H1 (cell line): Measurements from ENCODE around the gene TRPV6. TPM values are rescaled to one million over a fixed set of nuclear protein-coding genes. Genes with fewer than 3 reads are reported as not detected.

Experiments used
- CTCF ChIA-PET: fragments of 300-600 bp; sonication (Branson Sonifier 250); formaldehyde crosslinking; loops from one replicate; lab custom pipeline; 2021; ENCODE audit not compliant: partially characterized antibody; lab: Charles Lee
- POLR2A ChIA-PET: fragments of 300-600 bp; sonication (Branson Sonifier 250); formaldehyde crosslinking; loops from one replicate; lab custom pipeline; 2021; ENCODE audit warnings: inconsistent platforms; ENCODE audit not compliant: partially characterized antibody; lab: Charles Lee
- DNase-seq, 2 experiments: peaks; one replicate each; pipeline versions ENCODE4 v3.0.0 to v3.0.0-alpha.2; 2010 to 2022; ENCODE audit warnings: low spot score in 2 of 2, low read depth in 1 of 2, mixed read lengths in 1 of 2
- FAIRE-seq: peaks from 2 replicates; lab custom pipeline; 2011; peaks lifted over from hg19 to GRCh38; lab: Jason Lieb, UNC
- H2AFZ ChIP-seq: 2 replicates; pipeline ENCODE4 v1.8.1; 2012; ENCODE audit warnings: low read length, inconsistent platforms
- H2AK5ac ChIP-seq: 2 replicates; pipeline ENCODE4 v1.6.1; 2013; ENCODE audit warnings: low read depth, low read length
- H2BK120ac ChIP-seq: replicated peaks from 2 replicates; pipeline ENCODE3; 2013; ENCODE audit warnings: low read depth, low read length, inconsistent platforms
- H2BK12ac ChIP-seq: 2 replicates; pipeline ENCODE4 v1.6.1; 2013; ENCODE audit warnings: low read depth, low read length
- H2BK15ac ChIP-seq: 2 replicates; pipeline ENCODE4 v1.6.1; 2013; ENCODE audit warnings: low read length
- H2BK20ac ChIP-seq: 2 replicates; pipeline ENCODE4 v1.6.1; 2013; ENCODE audit warnings: low read length
- H2BK5ac ChIP-seq: 2 replicates; pipeline ENCODE4 v1.6.1; 2013; ENCODE audit warnings: low read depth, low read length
- H3K14ac ChIP-seq: 2 replicates; pipeline ENCODE4 v1.6.1; 2013; ENCODE audit warnings: inconsistent platforms; ENCODE audit not compliant: insufficient read length
- H3K18ac ChIP-seq: 2 replicates; pipeline ENCODE4 v1.6.1; 2013; ENCODE audit warnings: low read length; ENCODE audit errors: extremely low read depth
- H3K23ac ChIP-seq: 2 replicates; pipeline ENCODE4 v1.6.1; 2013; ENCODE audit warnings: inconsistent platforms; ENCODE audit not compliant: insufficient read length
- H3K23me2 ChIP-seq: 2 replicates; pipeline ENCODE4 v1.6.1; 2013; ENCODE audit warnings: low read depth, low read length
- H3K27ac ChIP-seq: 2 replicates; pipeline ENCODE4 v1.6.1; 2011; ENCODE audit warnings: low read depth, low read length, inconsistent platforms
- H3K27me3 ChIP-seq, 4 experiments: replicated peaks in 1 of 4; 1 replicate in 1 of 4; 2 replicates in 3 of 4; pipeline versions ENCODE4 v1.6.1 to v1.8.1; 2011 to 2013; ENCODE audit warnings: low read length in 3 of 4, mild to moderate bottlenecking in 3 of 4, inconsistent platforms in 2 of 4, mixed read lengths in 2 of 4, moderate library complexity in 1 of 4; ENCODE audit not compliant: control insufficient read depth in 3 of 4, insufficient read depth in 3 of 4; ENCODE audit errors: extremely low read depth in 1 of 4
- H3K36me3 ChIP-seq, 4 experiments: 2 replicates each; pipeline versions ENCODE4 v1.6.1 to v1.8.1; 2011 to 2013; ENCODE audit warnings: mild to moderate bottlenecking in 4 of 4, low read length in 3 of 4, moderate library complexity in 2 of 4, control low read depth in 1 of 4, inconsistent platforms in 1 of 4; ENCODE audit not compliant: insufficient read depth in 4 of 4, control insufficient read depth in 2 of 4
- H3K4ac ChIP-seq: replicated peaks from 2 replicates; pipeline ENCODE3; 2013; ENCODE audit warnings: low read length, low read depth, mixed read lengths, inconsistent platforms; ENCODE audit not compliant: insufficient read length
- H3K4me1 ChIP-seq, 4 experiments: replicated peaks in 1 of 4; 1 replicate in 1 of 4; 2 replicates in 3 of 4; pipeline versions ENCODE4 v1.6.1 to v1.8.1; 2011 to 2013; ENCODE audit warnings: low read length in 3 of 4, inconsistent platforms in 2 of 4, mixed read lengths in 1 of 4; ENCODE audit not compliant: insufficient read depth in 4 of 4, control insufficient read depth in 3 of 4
- H3K4me2 ChIP-seq, 2 experiments: 2 replicates each; pipeline versions ENCODE4 v1.6.1 to v1.8.1; 2011 to 2013; ENCODE audit warnings: low read depth in 2 of 2, low read length in 2 of 2, control low read depth in 1 of 2, inconsistent platforms in 1 of 2, mild to moderate bottlenecking in 1 of 2; ENCODE audit not compliant: insufficient read depth in 1 of 2
- H3K4me3 ChIP-seq, 4 experiments: fragments of 200-600, 300-600 bp in 1 of 4; sonication (generic), shearing (Covaris generic), sonication (Bioruptor Twin) in 1 of 4; 2 replicates each; pipeline versions ENCODE4 v1.5.1 to v1.8.1; 2011 to 2016; ENCODE audit warnings: low read length in 4 of 4, low read depth in 3 of 4, control low read depth in 2 of 4, inconsistent platforms in 2 of 4, mild to moderate bottlenecking in 2 of 4, mixed read lengths in 1 of 4, moderate library complexity in 1 of 4; ENCODE audit not compliant: insufficient read depth in 2 of 4; ENCODE audit errors: extremely low read depth in 1 of 4
- H3K56ac ChIP-seq: replicated peaks from 2 replicates; pipeline ENCODE3; 2013; ENCODE audit warnings: low read depth, mild to moderate bottlenecking, mixed read lengths, low read length, inconsistent platforms; ENCODE audit not compliant: insufficient read length
- H3K79me1 ChIP-seq: 2 replicates; pipeline ENCODE4 v1.6.1; 2013; ENCODE audit warnings: low read depth, low read length, control low read depth
- H3K79me2 ChIP-seq, 2 experiments: 2 replicates each; pipeline versions ENCODE4 v1.6.1 to v1.8.1; 2012 to 2013; ENCODE audit warnings: low read length in 2 of 2, mild to moderate bottlenecking in 2 of 2, inconsistent platforms in 1 of 2; ENCODE audit not compliant: insufficient read depth in 2 of 2, control insufficient read depth in 1 of 2
- H3K9ac ChIP-seq, 4 experiments: replicated peaks in 1 of 4; 1 replicate in 1 of 4; 2 replicates in 3 of 4; pipeline versions ENCODE4 v1.6.1 to v1.8.1; 2011 to 2013; ENCODE audit warnings: low read depth in 3 of 4, low read length in 3 of 4, control low read depth in 2 of 4, mild to moderate bottlenecking in 2 of 4, moderate library complexity in 2 of 4, inconsistent platforms in 1 of 4; ENCODE audit errors: extremely low read depth in 1 of 4
- H3K9me3 ChIP-seq, 2 experiments: 2 replicates each; pipeline versions ENCODE4 v1.6.1 to v1.8.1; 2012 to 2013; ENCODE audit warnings: mild to moderate bottlenecking in 2 of 2, moderate library complexity in 2 of 2, control low read depth in 1 of 2, inconsistent platforms in 1 of 2, low read depth in 1 of 2, low read length in 1 of 2, mixed read lengths in 1 of 2; ENCODE audit not compliant: insufficient read depth in 2 of 2
- H4K20me1 ChIP-seq, 2 experiments: replicated peaks in 1 of 2; 2 replicates each; pipeline versions ENCODE3 to v1.8.1; 2011 to 2013; ENCODE audit warnings: inconsistent platforms in 2 of 2, low read length in 2 of 2, mild to moderate bottlenecking in 1 of 2; ENCODE audit not compliant: insufficient read depth in 2 of 2, control insufficient read depth in 1 of 2
- H4K5ac ChIP-seq: 2 replicates; pipeline ENCODE4 v1.6.1; 2013; ENCODE audit warnings: low read length, low read depth, mixed read lengths, inconsistent platforms; ENCODE audit not compliant: insufficient read length
- H4K8ac ChIP-seq: 2 replicates; pipeline ENCODE4 v1.8.0; 2013; ENCODE audit warnings: mild to moderate bottlenecking, moderate library complexity, low read length, inconsistent platforms; ENCODE audit not compliant: insufficient read depth; ENCODE audit errors: extremely low read depth
- H4K91ac ChIP-seq: replicated peaks from 2 replicates; pipeline ENCODE3; 2013; ENCODE audit warnings: low read length, mixed read lengths, inconsistent platforms; ENCODE audit not compliant: insufficient read length
- WGBS, 2 experiments: shearing (Covaris generic) in 1 of 2; methylation state at CpG; one replicate each; pipeline versions ENCODE4 v1.1.6 to v1.1.7; 2013 to 2015; ENCODE audit warnings: low lambda C conversion rate in 2 of 2, mixed read lengths in 2 of 2, inconsistent platforms in 1 of 2, low coverage in 1 of 2, missing lambda C conversion rate in 1 of 2; ENCODE audit not compliant: insufficient replicate concordance in 2 of 2, insufficient coverage in 1 of 2, insufficient read length in 1 of 2; ENCODE audit errors: extremely low coverage in 1 of 2, missing lambda C conversion rate in 1 of 2; 5-methylcytosine and 5-hydroxymethylcytosine counted together
- polyA plus RNA-seq, 7 experiments: library from polyadenylated mRNA; depleted of rRNA in 3 of 7; stranded (reverse) in 5 of 7; unstranded in 2 of 7; fragments of >200 nt in 5 of 7; fragments of 200-250 nt in 2 of 7; gene quantifications; 1 replicate in 5 of 7; 2 replicates in 1 of 7; 4 replicates in 1 of 7; pipeline versions ENCODE4 v1.2.1 to v1.2.3, GENCODE V29; 2011 to 2013; ENCODE audit warnings: missing spikeins in 2 of 7, mixed read lengths in 2 of 7
- total RNA-seq: library from RNA; stranded (reverse); fragmentation: NEBNext Ultra II Directional; extraction: Animal tissue kit (Norgen Biotek cat#: 25700); gene quantifications from 2 replicates; pipeline ENCODE4 v1.2.1, GENCODE V29; 2021
- TF ChIP-seq, protein P1 (sequence below), 3 experiments: IDR thresholded peaks; 1 replicate in 2 of 3; 2 replicates in 1 of 3; pipeline versions ENCODE4 v1.5.1 to v1.6.1; 2011; ENCODE audit warnings: low read length in 3 of 3, mild to moderate bottlenecking in 3 of 3, inconsistent platforms in 2 of 3, low read depth in 1 of 3, moderate library complexity in 1 of 3; ENCODE audit not compliant: insufficient read depth in 1 of 3; ENCODE audit errors: control extremely low read depth in 1 of 3

Gene TRPV6
- total and polyA plus RNA-seq, 2 of the 8 experiments (the other 6 are each of a cell fraction or from before 2014, with no cell fraction given), result 0.52 to 1.1 TPM

DNA sequence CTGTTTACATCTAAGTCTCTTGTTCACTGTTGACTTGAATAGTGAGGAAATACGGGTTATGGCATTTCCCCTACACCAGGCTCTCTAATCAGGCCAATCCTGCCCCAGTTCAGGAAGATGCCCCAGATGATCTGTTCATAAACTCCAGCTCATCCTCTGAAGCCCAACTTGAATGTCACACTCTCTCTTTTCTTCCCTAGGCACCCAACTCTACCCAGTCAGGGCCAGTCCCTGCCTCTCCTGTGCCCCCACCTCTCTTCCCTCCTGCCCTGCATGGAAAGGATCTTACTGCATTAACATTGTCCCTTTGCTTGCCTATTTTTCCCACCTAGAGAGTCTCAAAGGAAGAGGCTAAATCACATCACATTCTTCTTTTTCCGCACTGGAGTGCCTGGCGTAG is 10.6 kb upstream of the TRPV6 start:
- no peak overlapping the region for H3K9ac ChIP-seq
- FAIRE-seq (no peak), DNase-seq (no peak)
- H3K79me1 ChIP-seq, result no peaks in the 10 kb centered on the region
- no peak overlapping the region for H4K8ac ChIP-seq
- H3K4ac ChIP-seq, result no peak overlapping the region
- no peak overlapping the region for H3K14ac ChIP-seq
- H3K18ac ChIP-seq, result no peak overlapping the region
- H2BK120ac ChIP-seq, result no peak overlapping the region
- no peaks in the 10 kb centered on the region for H3K36me3 ChIP-seq
- no peak overlapping the region for H2BK15ac ChIP-seq
- H2BK12ac ChIP-seq, result no peak overlapping the region
- H4K20me1 ChIP-seq, result peaks cover 0 to 2% of the 10 kb centered on the region in 2 experiments
- CTCF ChIA-PET, result interaction anchor here (1.3 to 8.2 kb wide), 6 partner anchors 14 to 107 kb away, joined by 3 to 69 read pairs (median 24); no protein-coding TSS in a partner anchor
- no peak overlapping the region for H2AFZ ChIP-seq
- no peak overlapping the region for H2BK5ac ChIP-seq
- peaks cover 0 to 3% (median 0%) of the 10 kb centered on the region in 4 experiments; a peak in 1 of 7 replicates for H3K4me1 ChIP-seq
- no peaks in the 10 kb centered on the region for H3K9me3 ChIP-seq
- H4K5ac ChIP-seq, result no peak overlapping the region
- no peak overlapping the region for H2AK5ac ChIP-seq
- no peak overlapping the region for H3K4me3 ChIP-seq
- 82% methylated on average over 3 of the region's 3 CpGs; no CpG with 5 or more reads in 1 of the 2 experiments for WGBS, 2 experiments
- no peak overlapping the region for H2BK20ac ChIP-seq
- no peaks in the 10 kb centered on the region; the same call in 1 of the 2 replicates for H3K23me2 ChIP-seq
- no peaks in the 10 kb centered on the region; a peak in 1 of 7 replicates for H3K27me3 ChIP-seq
- no peaks in the 10 kb centered on the region for H3K79me2 ChIP-seq
- H3K4me2 ChIP-seq, result no peak overlapping the region
- H3K23ac ChIP-seq, result no peak overlapping the region
- H4K91ac ChIP-seq, result no peak overlapping the region
- no peak overlapping the region for H3K27ac ChIP-seq
- POLR2A ChIA-PET, result no interaction called here
- no peak overlapping the region for H3K56ac ChIP-seq
- TF ChIP-seq, protein P1, sequence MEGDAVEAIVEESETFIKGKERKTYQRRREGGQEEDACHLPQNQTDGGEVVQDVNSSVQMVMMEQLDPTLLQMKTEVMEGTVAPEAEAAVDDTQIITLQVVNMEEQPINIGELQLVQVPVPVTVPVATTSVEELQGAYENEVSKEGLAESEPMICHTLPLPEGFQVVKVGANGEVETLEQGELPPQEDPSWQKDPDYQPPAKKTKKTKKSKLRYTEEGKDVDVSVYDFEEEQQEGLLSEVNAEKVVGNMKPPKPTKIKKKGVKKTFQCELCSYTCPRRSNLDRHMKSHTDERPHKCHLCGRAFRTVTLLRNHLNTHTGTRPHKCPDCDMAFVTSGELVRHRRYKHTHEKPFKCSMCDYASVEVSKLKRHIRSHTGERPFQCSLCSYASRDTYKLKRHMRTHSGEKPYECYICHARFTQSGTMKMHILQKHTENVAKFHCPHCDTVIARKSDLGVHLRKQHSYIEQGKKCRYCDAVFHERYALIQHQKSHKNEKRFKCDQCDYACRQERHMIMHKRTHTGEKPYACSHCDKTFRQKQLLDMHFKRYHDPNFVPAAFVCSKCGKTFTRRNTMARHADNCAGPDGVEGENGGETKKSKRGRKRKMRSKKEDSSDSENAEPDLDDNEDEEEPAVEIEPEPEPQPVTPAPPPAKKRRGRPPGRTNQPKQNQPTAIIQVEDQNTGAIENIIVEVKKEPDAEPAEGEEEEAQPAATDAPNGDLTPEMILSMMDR (IDR thresholded peaks at IDR 0.05; ENCODE audit: control extremely low read depth in 1 of 3, insufficient read depth in 1 of 3, low read depth in 1 of 3, low read length in 3 of 3), result no peak
